Breast epithelium (tissue), 3 donors: ENCODE measurements around the gene ASAP2.

Experiments
- POLR2A ChIP-seq: fragments of 450-650 bp; IDR thresholded peaks from one replicate; pipeline ENCODE4 v1.6.1; 2016; ENCODE audit warnings: antibody characterized with exemption, mild to moderate bottlenecking, moderate library complexity
- POLR2AphosphoS5 ChIP-seq, 3 donors: sonication (generic); formaldehyde crosslinking; IDR thresholded peaks; one replicate each; pipeline ENCODE4 v1.6.1; 2017; ENCODE audit warnings: antibody characterized with exemption in 3 of 3
- TF ChIP-seq, protein P1 (sequence below), 3 donors: fragments of 450-650 bp; IDR thresholded peaks; one replicate each; pipeline ENCODE4 v1.5.1; 2016 to 2017; ENCODE audit warnings: antibody characterized with exemption in 3 of 3, mild to moderate bottlenecking in 3 of 3, moderate library complexity in 3 of 3

DNA sequence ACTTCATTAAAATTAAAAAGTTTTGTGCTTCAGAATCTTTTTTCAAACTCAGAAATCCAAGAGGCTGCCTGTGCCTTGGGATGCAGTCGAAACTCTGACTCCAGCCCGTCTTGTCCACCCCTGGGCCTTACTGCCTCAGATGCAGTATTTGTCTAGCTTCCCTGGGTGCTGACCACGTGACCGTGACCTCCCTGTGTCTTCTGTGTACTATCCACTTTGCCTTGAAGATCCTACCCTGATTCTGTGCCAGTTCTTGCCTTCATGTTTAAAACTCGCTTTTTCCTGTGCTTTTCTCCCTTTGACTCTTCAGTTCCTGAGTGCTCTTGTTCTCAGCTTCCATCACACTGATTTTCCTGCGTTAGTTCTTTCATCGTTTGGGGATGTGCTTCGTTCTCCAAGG lies 136.0 kb downstream of the ASAP2 start:
- TF ChIP-seq POLR2AphosphoS5 (IDR thresholded peaks at IDR 0.05) (no peak), POLR2A (no peak)
- TF ChIP-seq, protein P1, sequence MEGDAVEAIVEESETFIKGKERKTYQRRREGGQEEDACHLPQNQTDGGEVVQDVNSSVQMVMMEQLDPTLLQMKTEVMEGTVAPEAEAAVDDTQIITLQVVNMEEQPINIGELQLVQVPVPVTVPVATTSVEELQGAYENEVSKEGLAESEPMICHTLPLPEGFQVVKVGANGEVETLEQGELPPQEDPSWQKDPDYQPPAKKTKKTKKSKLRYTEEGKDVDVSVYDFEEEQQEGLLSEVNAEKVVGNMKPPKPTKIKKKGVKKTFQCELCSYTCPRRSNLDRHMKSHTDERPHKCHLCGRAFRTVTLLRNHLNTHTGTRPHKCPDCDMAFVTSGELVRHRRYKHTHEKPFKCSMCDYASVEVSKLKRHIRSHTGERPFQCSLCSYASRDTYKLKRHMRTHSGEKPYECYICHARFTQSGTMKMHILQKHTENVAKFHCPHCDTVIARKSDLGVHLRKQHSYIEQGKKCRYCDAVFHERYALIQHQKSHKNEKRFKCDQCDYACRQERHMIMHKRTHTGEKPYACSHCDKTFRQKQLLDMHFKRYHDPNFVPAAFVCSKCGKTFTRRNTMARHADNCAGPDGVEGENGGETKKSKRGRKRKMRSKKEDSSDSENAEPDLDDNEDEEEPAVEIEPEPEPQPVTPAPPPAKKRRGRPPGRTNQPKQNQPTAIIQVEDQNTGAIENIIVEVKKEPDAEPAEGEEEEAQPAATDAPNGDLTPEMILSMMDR (IDR thresholded peaks at IDR 0.05), result no peak
